Astrocyte of the cerebellum (primary cell): ENCODE data around the gene NINJ1.
A peak's percentile ranks its signal among the peaks of the same experiment; 100 is the strongest.

ENCODE experiments used
- DNase-seq: peaks from one replicate; pipeline ENCODE4 v3.0.0-alpha.2; 2011; ENCODE audit warnings: low read depth
- H3K4me3 ChIP-seq: 2 replicates; pipeline ENCODE4 v1.5.1; 2011; ENCODE audit warnings: mild to moderate bottlenecking, low read depth, low read length, moderate library complexity
- in situ Hi-C: cut with HindIII; loops from 2 replicates; pipeline ENCODE4 v1.10.0; 2017; ENCODE audit warnings: low sequenced_read_pairs
- TF ChIP-seq, protein P1 (sequence below): IDR thresholded peaks from 2 replicates; pipeline ENCODE4 v1.5.1; 2012; ENCODE audit warnings: low read length, low read depth, moderate library complexity, mild to moderate bottlenecking; ENCODE audit errors: missing control alignments

The NINJ1 gene

DNA sequence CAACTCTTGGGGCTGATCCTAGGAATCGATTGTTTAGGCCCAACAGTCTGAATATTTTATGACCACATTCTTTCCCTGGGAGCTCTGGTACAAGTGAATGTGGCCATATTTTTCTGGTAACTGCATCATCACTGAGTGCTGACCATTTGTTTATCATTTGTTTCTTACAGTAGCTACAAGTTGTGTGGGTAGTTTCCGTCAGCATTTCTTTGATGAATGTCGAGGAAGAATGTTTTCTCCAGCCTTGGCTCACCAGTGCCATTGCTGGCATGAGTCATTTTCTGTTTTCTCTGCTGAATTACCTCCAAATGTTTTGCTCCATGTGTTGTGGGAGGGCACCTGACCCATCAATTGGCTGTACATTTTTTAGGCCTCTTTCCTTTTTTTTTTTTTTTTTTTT lies 52.1 kb downstream of the NINJ1 start:
- H3K4me3 ChIP-seq: no peak overlapping the region
- peak; percentile 86 for DNase-seq
- TF ChIP-seq, protein P1, sequence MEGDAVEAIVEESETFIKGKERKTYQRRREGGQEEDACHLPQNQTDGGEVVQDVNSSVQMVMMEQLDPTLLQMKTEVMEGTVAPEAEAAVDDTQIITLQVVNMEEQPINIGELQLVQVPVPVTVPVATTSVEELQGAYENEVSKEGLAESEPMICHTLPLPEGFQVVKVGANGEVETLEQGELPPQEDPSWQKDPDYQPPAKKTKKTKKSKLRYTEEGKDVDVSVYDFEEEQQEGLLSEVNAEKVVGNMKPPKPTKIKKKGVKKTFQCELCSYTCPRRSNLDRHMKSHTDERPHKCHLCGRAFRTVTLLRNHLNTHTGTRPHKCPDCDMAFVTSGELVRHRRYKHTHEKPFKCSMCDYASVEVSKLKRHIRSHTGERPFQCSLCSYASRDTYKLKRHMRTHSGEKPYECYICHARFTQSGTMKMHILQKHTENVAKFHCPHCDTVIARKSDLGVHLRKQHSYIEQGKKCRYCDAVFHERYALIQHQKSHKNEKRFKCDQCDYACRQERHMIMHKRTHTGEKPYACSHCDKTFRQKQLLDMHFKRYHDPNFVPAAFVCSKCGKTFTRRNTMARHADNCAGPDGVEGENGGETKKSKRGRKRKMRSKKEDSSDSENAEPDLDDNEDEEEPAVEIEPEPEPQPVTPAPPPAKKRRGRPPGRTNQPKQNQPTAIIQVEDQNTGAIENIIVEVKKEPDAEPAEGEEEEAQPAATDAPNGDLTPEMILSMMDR: no peak
- in situ Hi-C loops: no loop called here

DNA sequence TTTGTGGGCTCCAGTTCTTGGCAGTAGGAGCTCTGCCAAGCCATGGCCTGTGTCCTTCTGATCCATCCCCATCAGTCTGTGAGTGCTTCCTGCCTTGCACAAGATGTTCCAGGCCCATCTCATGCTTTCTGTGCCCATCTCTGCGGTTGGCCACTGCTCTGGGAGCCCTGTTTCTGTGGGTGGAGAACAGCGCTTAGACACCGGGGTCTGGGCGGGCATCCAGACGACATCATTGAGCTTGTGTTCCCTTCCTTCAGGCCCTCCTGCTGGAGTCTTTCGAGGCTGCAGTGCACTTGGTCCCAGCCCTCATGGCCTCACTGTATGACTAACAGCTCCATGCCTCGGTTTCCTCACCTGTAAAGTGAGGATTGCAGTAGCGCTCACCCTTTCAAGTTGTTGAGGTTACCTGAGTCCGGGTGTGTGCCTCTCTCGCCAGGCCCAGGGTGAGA lies 52.9 kb downstream of the NINJ1 start:
- in situ Hi-C loops: no loop called here
- TF ChIP-seq, protein P1: no peak
- DNase-seq: no peak
- no peak overlapping the region for H3K4me3 ChIP-seq

DNA sequence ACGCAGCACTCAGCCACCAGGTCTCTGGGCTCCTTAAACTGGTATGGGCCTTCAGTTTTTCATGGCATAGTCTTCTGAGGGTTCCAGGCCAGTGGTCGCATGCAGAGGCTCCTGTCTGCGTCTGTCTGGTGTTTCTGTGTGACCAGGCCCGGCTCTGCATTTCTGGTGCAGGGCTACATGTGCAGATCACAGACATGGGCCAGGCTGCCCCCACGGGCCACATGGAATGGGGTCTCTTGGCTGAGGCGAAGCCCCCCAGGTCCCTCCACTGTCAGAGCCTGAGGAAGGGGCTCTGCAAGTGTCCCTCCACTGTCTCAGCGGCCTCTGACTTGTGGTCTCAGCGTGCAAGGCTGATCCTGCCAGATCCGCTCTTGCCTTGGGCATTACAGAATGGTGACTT lies 53.6 kb downstream of the NINJ1 start:
- in situ Hi-C loops: no loop called here
- TF ChIP-seq, protein P1: no peak
- DNase-seq: no peak
- H3K4me3 ChIP-seq: no peak overlapping the region

DNA sequence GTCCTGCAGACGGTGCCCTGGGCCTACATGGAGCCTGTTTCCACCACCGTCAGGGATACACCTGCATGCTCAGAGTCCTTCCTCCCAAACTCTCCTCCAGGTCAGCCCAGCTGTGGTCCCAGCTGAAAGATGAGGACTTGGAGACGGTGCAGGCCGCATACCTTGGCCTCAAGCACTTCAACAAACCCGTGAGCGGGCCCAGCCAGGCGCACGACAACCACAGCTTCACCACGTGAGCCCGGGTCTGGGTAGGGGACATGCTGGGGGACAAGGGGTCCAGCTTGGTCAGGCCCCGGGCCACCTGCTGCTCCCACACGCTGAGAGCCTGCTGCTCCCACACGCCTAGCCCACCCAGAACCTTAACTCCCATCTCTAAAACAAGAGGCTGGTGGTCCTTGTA lies 54.7 kb downstream of the NINJ1 start:
- no peak for DNase-seq
- H3K4me3 ChIP-seq: no peak overlapping the region
- TF ChIP-seq, protein P1: no peak
- in situ Hi-C loops: no loop called here

DNA sequence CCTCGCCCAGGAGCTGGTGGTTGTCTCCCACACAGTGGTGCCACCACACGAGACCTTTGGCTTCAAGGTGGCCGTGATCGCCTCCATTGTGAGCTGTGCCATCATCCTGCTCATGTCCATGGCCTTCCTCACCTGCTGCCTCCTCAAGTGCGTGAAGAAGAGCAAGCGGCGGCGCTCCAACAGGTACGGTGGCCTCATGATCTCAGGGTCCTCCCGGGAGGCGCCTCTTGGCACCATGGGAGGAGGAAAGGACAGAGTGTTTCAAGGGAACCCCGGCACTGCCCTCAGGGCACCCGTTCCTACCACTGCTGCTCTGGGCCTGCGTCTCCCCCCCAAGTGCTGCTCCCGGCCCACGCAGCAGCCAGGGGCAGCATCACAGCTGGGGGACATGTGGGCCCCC lies 56.2 kb downstream of the NINJ1 start:
- DNase-seq: no peak
- no peak overlapping the region for H3K4me3 ChIP-seq
- in situ Hi-C loops: no loop called here
- TF ChIP-seq, protein P1: no peak

DNA sequence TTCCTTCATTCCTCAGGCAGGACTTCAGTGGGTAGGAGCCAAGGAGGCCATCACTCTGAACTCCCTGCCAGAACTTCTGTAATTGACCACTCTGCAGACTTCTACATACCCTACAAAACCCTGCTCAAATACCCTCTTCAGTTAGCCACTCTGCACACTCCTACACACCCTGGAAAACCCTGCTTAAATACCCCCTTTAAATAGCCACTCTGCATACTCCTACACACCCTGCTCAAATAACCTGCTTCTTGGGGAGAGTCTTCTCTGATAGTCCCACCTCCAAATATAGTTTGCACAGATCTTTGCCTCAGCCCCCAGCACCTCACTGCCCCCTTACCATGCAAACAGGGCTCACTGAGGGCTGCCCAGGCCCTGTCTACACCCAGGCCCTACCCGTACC lies 56.7 kb downstream of the NINJ1 start:
- TF ChIP-seq, protein P1: no peak
- no peak overlapping the region for H3K4me3 ChIP-seq
- in situ Hi-C loops: no loop called here
- DNase-seq: no peak

DNA sequence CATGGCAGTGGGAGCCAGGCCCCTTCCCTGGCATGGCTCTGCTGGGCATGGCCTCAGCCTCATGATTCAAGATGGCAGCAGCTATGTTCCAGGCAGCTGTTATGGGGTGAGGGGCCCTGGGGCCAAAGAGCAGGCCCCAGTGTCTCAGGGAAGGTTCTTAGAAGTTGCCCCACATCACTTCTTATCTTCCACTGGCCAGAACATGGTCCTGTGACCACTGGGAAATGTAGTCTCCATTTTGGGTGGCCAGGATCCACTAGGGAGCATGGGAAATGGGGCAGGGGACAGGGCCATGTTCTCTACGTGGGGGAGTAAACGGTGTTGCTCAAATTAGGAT lies 57.3 kb downstream of the NINJ1 start:
- no peak overlapping the region for H3K4me3 ChIP-seq
- no peak for DNase-seq
- TF ChIP-seq, protein P1: no peak
- in situ Hi-C loops: no loop called here
